ENCODE measurements around the gene MRM2.
"Not testable (repeated sequence)": the region's sequence is repeated elsewhere in the genome, so short reads cannot be mapped to it uniquely, and the experiment has no call there.

MRM2 gene

DNA sequence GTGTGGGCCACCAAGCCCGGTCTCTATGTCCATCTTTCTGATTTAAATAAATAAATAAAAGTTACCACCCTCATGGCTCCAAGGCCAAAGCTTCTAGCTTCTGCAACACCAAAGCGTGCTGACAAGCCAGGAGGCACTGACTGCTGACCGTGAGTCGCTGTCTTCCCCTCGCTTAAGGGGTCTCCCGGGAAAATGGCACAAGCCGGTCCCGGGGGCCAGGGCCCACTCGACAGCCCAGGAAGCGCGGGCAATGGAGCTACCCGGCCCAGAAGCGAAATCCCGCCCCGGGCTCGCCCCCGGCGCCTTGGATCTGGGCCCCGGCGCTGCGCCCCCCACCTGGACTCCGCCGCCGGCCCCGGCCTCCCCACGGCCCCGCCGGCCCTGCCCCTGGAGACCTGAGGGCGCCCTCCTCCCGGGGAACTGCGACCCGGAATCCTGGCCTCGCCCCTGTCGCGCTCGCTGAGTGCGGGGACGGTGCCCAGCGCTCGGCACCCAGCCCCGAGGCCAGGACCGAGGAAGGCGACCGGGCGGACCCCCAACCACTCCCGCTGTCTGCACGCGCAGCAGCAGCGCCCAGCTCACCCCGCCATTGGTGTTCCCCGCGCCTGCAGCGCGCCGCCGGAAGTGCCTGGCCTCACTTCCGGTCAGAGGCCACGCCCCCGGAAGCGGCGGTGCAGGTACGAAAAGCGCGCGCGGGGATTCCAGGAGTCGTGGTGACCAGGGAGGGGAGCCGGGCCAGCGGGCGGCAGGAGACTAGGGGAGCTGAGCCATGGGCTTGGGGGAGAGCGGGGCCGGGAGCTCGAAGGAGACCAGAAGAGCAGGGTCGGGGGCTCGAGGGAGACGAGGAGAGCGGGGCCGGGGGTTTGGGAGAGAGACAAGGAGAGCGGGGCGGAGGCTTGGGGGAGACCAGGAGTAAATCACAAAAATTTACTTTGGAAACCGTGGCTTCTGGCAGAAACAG lies at the start of gene MRM2, which contains the start of gene NUDT1:
TSS of gene MRM2 (minus strand) at position 626 of the 961 bp plus-strand sequence. CDS start at position 590, 36 bp downstream.
TSS of gene NUDT1 (plus strand) at position 647 of the 961 bp plus-strand sequence. CDS start 2,349 bp downstream, outside the sequence.
- DNase-seq: peak; percentile 81 to 84

DNA sequence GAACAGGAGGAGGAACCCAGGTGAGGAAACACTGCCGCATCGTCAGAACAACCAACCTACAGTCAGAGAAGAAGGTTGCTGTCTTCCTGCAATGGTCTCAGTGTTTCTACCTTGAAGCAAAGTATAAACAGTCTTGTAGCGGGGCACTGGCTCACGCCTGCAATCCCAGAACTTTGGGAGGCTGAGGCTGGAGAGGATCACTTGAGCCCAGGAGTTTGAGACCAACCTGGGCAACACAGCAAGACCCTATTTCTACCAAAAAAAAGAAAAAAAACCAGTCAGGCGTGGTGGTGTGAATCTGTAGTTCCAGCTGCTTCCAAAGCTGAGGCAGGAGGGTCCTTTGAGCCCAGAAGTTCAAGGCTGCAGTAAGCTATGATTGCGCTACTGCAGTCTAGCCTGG lies 48.9 kb upstream of the MRM2 start:
- DNase-seq: no peak

DNA sequence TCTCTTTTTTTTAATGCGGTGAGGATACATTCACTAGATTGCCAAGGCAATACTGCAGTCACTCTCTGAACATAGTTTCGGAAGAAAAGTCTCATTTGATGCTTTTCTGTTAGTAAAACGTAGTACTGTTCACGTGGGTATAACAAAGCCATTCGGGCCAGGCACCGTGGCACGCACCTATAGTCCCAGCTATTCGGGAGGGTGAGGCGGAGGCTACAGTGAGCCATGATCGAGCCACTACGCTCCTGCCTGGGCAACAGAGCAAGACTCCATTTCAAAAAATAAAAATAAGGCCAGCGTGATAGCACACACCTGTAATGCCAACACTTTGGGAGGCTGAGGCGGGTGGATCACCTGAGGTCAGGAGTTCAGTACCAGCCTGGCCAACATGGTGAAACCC lies 47.6 kb upstream of the MRM2 start:
- no peak for DNase-seq

DNA sequence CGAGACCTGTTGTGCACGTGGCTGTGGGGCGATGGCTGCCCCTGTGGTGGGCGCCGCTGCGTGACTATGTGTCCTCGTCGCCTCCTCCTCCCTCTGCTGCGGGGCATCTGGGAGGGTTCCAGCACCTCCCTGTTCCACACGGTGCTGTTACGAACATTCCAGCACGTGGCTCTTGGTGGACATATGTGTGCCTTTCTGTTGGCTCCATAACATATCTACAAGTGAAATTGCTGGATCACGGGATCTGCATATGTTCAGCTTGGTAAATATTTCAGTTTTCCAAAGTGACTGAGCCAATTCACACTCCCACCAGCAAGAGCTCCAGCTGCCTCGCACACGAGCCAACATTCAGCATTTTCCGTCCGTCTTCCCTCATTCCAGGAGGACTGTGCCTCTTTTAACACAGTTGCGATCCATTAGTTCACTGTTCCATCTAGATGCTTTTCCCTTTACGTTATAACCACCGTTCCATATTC lies 47.1 kb upstream of the MRM2 start:
- DNase-seq: no peak

DNA sequence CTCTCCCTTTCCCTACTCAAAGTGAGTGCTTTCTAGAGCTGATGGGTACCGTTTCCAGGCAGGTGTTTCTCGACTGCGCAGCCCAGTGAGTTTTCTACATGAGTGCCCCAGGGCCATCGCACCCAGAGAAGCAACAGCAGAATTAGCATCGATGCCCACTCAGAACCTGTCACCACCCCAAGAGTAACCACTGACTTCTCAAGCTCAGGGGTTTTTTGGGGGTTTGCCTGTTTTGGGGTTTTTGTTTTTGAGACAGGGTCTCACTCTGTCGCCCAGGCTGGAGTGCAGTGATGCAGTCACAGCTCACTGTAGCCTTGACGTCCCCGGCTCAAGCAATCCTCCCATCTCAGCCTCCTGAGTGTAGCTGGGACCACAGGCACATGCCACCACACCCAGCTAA lies 46.5 kb upstream of the MRM2 start:
- no peak for DNase-seq

DNA sequence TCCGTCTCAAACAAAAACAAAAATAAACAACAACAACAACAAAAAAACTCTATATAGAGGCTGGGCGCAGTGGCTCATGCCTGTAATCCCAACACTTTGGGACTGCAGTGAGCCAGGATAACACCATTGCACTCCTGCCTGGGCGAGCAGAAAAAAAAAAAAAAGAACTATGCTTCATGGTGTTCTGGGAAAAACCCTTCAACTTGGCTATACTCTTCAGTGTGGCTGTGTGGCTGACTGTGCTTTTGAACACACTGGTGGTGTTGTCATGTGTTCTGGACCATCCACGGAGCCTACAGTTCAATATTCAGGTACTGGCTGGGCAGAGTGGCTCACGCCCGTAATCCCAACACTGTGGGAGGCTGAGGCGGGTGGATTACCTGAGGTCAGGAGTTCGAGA lies 45.7 kb upstream of the MRM2 start:
- DNase-seq: no peak

DNA sequence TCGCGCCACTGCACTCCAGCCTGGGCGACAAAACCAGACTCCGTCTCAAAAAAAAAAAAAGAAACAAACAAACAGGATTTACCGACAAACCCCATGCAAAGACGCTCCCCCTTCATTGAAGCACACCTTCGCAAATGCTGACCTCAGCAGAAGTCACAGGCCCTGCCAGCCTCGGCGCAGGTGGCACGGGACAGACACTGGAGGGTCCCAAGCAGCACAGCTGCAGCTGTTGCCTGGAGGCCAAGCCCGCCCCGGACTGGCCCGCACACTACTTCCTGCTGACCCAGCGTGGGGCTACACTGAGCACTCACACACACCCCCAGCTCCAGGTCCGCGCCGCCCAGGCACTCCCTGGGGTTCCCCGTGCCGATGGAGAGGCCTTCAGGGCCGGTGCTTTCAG lies 41.1 kb upstream of the MRM2 start:
- DNase-seq: no peak

DNA sequence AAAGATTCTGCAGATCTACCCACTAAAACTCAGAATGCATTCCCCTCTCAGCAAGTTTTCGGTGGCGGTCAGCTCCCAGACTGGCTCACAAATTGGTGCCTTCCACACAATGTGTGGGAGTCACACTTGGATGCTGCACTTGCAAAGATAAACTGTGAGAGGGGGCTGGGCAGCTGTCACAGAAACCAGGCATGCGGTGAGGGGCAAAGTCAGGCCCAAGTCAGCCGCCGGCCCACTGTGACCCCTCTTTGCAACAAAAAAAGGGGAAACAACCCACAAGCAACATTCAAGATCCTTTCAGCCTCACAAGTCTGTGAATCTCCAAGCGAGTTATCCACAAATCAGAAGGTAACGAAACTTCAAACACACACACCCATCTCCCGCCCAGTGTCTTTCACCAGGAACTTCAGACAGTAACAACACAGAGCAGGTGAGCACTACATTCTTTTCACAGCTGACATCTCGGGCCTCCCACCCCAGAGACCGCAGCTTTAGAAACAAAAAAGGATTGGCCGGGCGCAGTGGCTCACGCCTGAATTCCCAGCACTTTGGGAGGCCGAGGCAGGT lies 40.3 kb upstream of the MRM2 start:
- no peak for DNase-seq

DNA sequence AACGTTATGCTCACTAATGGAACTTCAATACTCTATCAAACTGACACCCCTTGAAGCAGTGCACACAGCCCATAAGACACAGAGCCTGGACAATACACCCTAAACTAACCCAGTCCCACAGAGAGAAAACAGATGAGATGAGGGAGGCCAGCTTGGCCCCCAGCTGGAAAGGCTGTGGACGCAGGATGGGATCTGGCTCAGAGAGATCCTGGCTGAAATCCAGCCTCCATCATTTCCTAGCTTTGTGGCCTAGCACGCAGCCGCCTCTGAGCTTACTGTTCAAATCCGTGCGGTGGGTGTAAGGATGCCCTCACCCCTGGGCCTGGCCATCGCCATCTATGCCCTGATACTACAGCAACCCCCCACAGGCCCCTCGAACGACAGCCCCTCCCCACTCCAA lies 39.5 kb upstream of the MRM2 start:
- no peak for DNase-seq

DNA sequence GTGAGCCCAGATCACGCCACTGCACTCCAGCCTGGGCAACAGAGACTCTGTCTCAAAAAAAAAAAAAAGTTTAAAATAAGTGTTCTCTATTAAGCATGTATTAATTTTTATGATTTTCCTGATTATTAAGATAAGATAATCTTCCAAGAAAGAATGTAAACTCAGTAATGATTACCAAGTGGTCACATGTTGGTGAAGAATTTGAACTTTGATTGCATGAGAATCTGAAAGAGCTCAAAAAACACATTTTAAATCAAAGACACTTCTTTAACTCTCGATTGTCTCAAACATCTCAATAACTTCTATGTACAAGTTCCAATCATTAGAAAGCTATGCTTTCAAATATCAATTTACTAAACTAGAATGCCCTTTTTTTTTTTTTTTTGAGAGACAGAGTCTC lies 38.4 kb upstream of the MRM2 start:
- DNase-seq: no peak

DNA sequence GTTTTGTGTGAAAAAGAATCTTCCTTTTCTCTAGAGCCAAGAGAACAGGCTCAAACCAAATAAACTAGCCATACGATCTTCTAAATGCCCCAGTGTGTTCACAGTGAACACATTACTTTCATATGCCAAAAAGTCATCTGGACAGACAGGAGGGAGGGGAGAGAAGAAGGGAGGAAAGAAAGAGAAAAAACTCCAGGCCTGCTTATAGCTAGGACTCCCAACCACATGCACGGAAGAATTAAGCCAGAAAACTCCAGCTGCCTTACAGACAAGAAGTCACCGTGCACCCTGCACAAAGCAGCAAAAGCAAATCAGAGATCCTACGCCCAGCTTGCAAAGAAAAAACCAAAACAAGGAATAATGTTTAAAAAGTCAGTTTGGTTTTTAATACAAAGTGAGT lies 37.9 kb upstream of the MRM2 start:
- DNase-seq: no peak

DNA sequence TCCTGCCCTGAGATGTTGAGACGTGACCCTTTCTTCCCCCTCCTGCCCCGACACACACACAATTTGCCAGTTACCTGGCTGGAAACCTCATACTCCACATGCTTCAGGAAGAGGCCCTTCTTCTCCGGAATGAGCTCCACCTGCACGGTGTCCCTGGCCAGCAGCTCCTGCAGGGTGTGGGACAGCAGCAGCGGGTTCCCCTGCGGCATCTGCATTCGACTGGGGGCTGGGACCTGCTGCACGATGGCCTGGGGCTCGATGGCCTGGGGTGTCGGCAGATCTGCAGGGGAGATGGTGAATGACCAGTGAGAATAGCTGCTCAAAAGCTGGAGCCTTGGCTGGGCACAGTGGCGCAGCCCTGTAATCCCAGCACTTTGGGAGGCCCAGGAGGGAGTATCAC lies 36.0 kb upstream of the MRM2 start:
- DNase-seq: no peak

DNA sequence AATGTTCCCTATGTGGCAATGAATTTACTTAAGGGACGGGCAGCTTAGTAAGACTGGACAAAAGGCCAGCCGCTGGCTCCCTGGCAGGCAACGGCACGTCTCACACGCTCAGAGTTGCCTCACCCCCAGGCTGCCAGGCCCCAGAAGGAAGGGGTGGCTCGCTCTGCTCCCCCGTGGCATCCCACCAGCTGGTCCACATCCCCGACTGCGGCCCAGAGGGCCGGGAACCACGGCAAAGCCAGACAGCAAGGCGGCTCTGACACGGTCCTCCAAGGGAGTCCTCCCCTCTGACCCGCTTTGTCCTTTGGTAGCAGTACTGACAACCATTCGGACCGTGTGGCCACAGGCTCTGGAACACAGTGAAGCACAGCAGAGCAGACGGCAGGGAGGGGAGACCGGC lies 34.1 kb upstream of the MRM2 start:
- DNase-seq: no peak

DNA sequence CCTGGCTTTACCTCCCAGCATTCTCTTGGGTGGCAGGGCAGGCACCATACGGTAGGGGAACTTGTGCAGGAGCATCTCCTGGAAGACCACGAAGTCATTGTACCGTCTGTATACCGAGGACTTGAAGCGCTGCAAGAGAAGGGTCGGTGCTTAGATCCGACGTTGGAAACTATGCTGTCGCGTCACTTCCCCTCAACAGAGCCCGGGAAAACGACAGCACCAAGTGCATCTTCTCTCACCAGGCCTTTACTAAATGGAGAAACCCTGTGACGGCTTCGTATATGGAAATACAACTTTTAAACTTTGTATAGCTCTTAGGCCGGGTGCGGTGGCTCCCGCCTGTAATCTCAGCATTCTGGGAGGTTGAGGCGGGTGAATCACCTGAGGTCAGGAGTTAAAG lies 33.1 kb upstream of the MRM2 start:
- no peak for DNase-seq

DNA sequence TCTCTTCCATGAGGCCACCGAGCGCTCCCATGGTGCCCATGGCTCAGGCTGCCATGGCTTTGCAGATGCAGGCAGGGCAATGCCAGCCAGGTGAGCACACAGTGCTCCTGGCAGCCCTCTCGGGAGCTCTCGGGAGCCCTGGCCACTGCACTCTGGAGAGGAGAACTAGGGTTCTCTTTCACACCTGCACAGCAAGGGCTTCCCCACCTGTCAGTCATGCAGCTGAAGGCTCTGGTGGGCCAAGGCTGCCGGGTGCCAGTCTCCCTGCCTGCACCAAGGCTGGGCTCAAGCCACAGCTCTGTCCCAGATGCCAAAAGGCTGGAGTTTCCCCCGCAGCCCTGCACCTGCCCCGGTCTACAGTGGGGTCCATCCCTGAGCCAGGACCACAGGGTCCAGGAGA lies 32.7 kb upstream of the MRM2 start:
- no peak for DNase-seq

DNA sequence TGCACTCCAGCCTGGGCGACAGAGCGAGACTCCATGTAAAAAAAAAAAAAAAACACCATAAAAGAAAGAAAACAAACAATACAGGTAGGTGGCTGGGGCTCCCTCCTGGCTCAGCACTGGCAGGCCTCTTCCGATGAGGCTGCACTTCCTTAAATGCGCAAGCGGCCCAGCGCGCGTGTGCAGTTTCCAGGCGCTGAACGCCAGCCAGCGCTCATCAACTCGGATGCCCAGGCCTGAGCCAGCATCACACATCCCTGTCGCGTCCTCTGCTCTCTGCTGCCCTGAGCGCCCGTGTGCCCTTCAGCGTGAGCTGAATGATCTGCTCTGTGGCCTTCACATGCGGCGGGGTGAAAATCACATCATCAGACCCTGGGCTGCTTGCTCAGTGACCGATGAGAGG lies 31.9 kb upstream of the MRM2 start:
- DNase-seq: no peak

DNA sequence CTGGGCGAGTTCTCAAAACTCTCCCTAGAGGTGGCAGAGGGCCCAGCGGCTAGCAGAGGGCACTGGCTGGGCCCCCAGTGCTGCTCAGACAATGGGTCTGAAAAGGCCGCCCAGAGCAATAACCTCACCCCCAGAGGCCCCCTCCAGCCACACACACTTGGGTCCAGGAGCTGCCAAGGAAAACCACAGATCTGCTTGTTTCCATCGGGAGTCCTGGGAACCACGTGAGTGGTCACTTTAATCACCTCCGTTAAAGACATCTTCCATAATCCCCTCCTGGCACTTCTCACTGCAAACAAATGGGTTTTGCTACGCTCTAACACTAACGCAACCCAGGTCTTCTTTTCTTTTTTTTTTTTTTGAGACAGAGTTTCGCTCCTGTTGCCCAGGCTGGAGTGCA lies 30.0 kb upstream of the MRM2 start:
- DNase-seq: no peak

DNA sequence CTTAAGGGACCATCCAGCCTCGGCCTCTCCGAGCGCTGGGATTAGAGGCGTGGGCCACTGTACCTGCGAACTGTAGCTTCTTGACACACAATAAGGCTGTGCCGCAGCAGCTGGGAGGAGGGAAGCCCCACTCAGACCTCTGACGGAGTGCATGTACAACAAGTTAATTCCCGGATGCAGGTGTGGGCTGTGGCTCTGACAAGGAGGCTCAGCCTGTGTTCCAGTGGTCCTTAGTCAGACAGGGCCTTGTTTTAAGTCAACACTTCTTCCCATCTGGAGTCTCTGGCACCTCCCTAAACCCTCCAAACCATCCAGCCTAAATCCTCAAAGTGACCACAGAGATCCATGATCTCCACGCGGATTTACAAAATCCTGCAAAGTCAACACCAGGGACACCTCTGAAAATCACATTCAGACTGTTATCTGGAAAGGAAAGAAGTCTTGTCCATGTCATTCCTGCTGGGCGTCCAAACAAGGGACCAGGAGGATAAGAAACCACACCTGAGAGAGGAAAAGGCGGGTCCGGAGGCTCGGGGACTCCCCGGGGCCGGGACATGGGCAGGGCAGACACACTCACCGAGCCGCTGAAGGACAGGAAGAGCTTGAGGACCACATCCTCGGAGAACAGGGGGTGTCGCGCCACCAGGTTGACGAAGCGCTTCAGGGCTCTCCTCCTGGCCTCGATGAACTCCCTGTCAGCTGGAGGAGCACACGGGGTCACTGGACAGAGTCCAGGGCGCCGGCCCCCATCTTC lies 29.4 kb upstream of the MRM2 start:
- no peak for DNase-seq

DNA sequence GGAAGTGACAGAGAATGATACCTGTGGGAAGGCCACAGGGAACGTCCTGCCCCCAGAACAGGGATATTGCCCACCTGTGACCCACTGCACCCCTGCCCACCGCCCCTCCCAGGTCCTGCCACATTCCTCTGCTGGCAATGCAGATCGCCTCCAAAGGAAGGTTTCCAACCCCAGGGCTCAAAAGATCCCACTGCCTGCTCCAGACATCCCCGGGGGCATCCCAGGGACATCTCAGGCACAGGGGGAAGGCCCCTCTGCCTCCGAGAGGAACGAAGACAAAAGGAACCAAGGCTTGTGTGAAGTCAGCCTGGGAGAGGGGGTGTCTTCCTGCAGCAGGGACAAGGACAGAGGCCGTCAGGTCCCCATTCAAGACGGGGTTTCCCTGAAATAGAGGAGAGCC lies 28.5 kb upstream of the MRM2 start:
- DNase-seq: no peak

DNA sequence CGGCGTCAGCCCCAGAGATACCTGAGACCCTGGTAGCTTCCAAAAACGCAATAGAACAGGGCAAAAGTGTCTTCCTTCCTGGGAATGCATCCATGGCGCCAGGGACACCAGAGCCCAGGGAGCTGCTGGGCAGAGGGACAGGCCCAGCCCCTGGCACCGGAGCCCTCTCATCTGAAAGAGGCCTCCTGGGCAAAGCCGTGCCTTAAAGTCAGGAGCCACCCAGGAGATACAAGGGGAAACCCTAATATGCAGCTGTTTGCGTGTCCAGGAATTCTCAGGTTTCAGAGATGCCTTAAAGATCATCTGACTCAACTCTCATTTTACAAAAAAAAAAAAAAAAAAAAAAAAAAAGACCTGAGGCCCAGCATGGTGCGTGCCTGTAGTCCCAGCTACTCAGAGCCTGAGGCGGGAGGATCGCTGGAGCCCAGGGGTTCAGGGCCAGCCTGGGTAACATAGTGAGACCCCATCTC lies 28.0 kb upstream of the MRM2 start:
- DNase-seq: no peak

DNA sequence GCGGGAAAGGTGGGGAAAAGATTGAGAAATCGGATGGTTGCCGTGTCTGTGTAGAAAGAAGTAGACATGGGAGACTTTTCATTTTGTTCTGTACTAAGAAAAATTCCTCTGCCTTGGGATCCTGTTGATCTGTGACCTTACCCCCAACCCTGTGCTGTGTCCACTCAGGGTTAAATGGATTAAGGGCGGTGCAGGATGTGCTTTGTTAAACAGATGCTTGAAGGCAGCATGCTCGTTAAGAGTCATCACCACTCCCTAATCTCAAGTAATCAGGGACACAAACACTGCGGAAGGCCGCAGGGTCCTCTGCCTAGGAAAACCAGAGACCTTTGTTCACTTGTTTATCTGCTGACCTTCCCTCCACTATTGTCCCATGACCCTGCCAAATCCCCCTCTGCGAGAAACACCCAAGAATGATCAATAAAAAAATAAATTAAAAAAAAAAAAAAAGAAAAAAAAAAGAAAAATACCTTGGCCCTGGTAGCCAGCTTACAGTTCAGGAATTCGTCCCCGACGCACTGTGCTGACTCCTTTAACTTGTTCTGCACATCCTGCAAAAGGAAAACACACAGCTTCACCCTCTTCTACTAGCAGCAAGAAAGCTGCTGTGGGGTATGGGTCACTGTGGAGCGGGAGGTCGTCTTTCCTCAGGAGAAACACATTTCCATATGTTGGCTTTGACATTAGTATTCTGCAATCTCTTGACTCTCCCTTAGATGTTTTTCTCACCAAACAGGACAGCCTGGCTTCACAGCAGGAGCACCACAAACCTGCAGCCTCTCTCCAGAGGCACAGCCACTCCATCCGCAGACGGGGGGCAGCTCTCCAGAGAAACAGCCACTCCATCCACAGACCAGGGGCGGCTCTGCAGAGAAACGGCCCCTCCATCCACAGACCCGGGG lies 27.3 kb upstream of the MRM2 start:
- DNase-seq: not testable (repeated sequence)

DNA sequence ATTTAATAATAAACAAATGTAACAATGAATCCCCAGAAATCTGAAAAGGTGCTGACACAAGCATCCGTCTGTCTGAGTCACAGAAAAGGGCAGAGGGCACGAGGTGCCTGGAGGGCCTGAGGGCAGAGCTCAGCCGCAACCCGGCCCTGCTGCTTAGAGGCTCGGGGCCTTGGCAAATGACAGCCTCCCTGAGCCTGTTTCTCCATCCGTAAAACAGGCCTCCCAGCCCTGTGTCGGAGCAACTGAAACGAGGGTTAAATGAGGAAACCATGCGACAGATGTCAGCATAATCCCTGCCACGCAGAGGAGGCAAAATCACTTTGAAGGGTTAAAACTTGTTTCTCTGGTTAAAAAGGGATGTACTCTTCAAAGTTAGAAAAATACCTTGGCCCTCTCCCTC lies 24.9 kb upstream of the MRM2 start:
- DNase-seq: no peak

Data from activated CD4-positive, alpha-beta T cell treated with anti-CD3 and anti-CD28 coated beads, Interleukin-2, amount 50 U/mL, for 48 hours (primary cell).